Ishikawa (cell line): ENCODE measurements around the gene ARHGEF11.

Experiments used
- CEBPB ChIP-seq: IDR thresholded peaks from 2 replicates; pipeline ENCODE4 v1.6.1; 2012
- CREB1 ChIP-seq: IDR thresholded peaks from 2 replicates; pipeline ENCODE4 v1.6.1; 2012; ENCODE audit warnings: low read depth
- EGR1 ChIP-seq: IDR thresholded peaks from 2 replicates; pipeline ENCODE4 v1.6.1; 2012
- EP300 ChIP-seq: IDR thresholded peaks from 2 replicates; pipeline ENCODE4 v1.6.1; 2012; ENCODE audit warnings: borderline replicate concordance
- FOXM1 ChIP-seq: IDR thresholded peaks from 2 replicates; pipeline ENCODE4 v1.6.1; 2012; ENCODE audit warnings: low read depth, borderline replicate concordance
- NFIC ChIP-seq: IDR thresholded peaks from 2 replicates; pipeline ENCODE4 v1.6.1; 2012
- RAD21 ChIP-seq: IDR thresholded peaks from 2 replicates; pipeline ENCODE4 v1.6.1; 2012; ENCODE audit warnings: low read depth
- TAF1 ChIP-seq: IDR thresholded peaks from 2 replicates; pipeline ENCODE4 v1.6.1; 2012; ENCODE audit warnings: low read depth, mild to moderate bottlenecking
- TCF12 ChIP-seq: IDR thresholded peaks from 2 replicates; pipeline ENCODE4 v1.6.1; 2012; ENCODE audit warnings: low read depth
- TEAD4 ChIP-seq: IDR thresholded peaks from 2 replicates; pipeline ENCODE4 v1.6.1; 2012
- YY1 ChIP-seq: IDR thresholded peaks from 2 replicates; pipeline ENCODE4 v1.6.1; 2012; ENCODE audit warnings: low read depth
- ZBTB7A ChIP-seq: IDR thresholded peaks from 2 replicates; pipeline ENCODE4 v1.6.1; 2012; ENCODE audit warnings: low read depth
- TF ChIP-seq, protein P1 (sequence below): IDR thresholded peaks from 2 replicates; pipeline ENCODE4 v1.6.1; 2012
- TF ChIP-seq, protein P2 (sequence below): IDR thresholded peaks from 2 replicates; pipeline ENCODE4 v1.6.1; 2012
- TF ChIP-seq, protein P3 (sequence below): IDR thresholded peaks from 2 replicates; pipeline ENCODE4 v1.6.1; 2012; ENCODE audit warnings: low read depth, mild to moderate bottlenecking

ARHGEF11 gene

DNA sequence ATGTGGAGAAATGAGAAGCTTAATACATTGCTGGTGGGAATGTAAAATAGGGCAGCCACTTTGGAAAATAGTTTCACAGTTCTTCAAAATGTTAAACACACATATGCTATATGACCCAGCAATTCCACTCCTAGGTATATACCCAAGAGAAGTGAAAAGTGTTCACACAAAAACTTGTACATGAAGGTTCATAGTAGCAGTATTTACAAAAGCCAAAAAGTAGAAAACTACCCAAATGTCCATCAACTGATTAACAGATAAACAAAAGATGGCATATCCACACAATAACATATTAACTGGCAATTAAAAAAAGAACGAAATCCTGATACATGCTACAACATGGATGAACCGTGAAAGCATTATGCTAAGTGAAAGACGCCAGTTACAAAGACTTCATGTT lies 33.7 kb downstream of the ARHGEF11 start:
- TF ChIP-seq TEAD4 (no peak), TAF1 (no peak)
- TF ChIP-seq, protein P1, sequence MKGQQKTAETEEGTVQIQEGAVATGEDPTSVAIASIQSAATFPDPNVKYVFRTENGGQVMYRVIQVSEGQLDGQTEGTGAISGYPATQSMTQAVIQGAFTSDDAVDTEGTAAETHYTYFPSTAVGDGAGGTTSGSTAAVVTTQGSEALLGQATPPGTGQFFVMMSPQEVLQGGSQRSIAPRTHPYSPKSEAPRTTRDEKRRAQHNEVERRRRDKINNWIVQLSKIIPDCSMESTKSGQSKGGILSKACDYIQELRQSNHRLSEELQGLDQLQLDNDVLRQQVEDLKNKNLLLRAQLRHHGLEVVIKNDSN: no peak

DNA sequence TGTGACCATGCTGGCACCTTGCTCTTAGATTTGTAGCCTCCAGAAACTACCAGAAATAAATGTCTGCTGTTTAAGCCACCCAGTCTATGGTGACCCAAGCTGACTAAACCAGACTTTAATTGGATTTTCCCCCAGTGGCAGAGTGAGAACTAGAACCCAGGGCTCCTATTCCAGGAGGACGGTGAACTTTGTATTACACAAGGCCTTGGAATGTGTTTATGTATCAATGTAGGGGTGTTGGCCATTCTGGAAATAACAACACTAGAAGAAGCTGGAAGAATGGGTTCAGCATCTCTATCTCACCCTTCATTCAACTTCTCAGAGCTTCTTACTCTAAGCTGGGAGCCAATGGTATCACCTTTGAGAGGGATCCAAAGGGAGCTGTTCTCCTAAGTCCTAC lies 37.0 kb downstream of the ARHGEF11 start:
- no peak for TF ChIP-seq RAD21
- no peak for TF ChIP-seq YY1

DNA sequence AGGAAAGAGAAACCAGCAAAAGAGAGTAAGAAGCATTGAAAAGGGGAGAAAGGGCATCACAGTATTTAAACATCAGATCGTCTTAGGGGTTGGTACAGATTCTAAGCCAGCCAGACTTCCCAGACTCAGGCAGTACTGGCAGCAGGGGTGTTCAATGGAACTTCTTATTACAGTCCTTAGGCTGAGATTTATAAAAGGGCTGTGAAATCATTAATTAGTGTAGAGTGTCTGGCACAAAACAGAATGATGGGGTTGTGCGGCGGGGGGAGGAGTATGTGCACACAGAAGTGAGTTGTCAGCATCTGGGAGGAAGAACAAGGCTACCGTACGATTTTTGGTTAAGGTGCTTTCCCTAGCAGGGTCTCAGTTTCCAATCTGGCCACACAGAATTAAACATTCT lies 38.2 kb downstream of the ARHGEF11 start:
- TF ChIP-seq YY1: no peak
- no peak for TF ChIP-seq TAF1
- TF ChIP-seq, protein P1: no peak
- no peak for TF ChIP-seq ZBTB7A
- TF ChIP-seq TCF12: no peak
- TF ChIP-seq EP300: no peak
- TF ChIP-seq CREB1: no peak
- TF ChIP-seq, protein P2, sequence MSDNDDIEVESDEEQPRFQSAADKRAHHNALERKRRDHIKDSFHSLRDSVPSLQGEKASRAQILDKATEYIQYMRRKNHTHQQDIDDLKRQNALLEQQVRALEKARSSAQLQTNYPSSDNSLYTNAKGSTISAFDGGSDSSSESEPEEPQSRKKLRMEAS: no peak
- TF ChIP-seq EGR1: no peak
- TF ChIP-seq CEBPB: no peak
- no peak for TF ChIP-seq NFIC
- no peak for TF ChIP-seq RAD21
- TF ChIP-seq, protein P3, sequence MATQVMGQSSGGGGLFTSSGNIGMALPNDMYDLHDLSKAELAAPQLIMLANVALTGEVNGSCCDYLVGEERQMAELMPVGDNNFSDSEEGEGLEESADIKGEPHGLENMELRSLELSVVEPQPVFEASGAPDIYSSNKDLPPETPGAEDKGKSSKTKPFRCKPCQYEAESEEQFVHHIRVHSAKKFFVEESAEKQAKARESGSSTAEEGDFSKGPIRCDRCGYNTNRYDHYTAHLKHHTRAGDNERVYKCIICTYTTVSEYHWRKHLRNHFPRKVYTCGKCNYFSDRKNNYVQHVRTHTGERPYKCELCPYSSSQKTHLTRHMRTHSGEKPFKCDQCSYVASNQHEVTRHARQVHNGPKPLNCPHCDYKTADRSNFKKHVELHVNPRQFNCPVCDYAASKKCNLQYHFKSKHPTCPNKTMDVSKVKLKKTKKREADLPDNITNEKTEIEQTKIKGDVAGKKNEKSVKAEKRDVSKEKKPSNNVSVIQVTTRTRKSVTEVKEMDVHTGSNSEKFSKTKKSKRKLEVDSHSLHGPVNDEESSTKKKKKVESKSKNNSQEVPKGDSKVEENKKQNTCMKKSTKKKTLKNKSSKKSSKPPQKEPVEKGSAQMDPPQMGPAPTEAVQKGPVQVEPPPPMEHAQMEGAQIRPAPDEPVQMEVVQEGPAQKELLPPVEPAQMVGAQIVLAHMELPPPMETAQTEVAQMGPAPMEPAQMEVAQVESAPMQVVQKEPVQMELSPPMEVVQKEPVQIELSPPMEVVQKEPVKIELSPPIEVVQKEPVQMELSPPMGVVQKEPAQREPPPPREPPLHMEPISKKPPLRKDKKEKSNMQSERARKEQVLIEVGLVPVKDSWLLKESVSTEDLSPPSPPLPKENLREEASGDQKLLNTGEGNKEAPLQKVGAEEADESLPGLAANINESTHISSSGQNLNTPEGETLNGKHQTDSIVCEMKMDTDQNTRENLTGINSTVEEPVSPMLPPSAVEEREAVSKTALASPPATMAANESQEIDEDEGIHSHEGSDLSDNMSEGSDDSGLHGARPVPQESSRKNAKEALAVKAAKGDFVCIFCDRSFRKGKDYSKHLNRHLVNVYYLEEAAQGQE: no peak
- no peak for TF ChIP-seq TEAD4
- no peak for TF ChIP-seq FOXM1

DNA sequence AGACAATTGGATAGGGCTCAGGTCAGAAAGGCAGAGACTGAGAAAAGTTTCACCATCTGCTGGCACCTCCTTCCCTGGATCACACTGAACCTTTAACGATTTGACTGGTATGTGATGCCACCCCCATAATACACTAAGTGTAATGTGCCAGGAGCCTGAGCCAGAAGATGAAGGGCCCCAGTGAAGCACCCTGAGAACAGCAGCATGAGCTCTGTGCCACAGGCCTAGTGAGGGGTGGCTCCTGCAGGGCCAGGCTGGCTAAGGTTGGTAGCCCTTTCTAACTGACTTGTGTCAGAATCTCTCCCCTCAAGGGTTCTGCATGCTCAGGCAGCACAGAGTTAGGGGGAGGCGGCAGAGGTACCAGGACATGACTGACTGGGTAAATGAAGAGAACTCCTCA lies 38.9 kb downstream of the ARHGEF11 start:
- TF ChIP-seq NFIC (no peak), TCF12 (no peak), ZBTB7A (no peak), EP300 (no peak), YY1 (no peak), FOXM1 (no peak), EGR1 (no peak), TAF1 (no peak), TEAD4 (no peak)
- TF ChIP-seq, protein P1: no peak
- TF ChIP-seq, protein P2: no peak

DNA sequence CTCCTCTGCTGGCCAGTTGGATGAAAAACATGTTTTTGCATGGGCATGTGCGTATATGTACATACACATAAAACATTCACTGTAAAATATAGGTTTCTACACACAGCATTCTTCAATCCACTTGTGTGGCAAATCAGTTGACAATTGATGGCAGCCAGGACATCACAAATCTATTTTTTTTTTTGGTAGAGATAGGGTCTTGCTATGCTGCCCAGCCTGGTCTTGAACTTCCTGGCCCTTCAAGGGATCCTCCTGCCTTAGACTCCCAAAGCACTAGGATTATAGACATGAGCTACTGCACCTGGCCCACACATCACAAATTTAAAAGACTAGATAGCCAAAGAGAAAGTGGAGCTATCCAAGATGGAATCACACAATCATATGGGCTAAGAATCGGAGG lies 39.6 kb downstream of the ARHGEF11 start:
- TF ChIP-seq YY1 (no peak), EGR1 (no peak), ZBTB7A (no peak), TAF1 (no peak), CEBPB (no peak), CREB1 (no peak), TCF12 (no peak), RAD21 (no peak), NFIC (no peak), TEAD4 (no peak), FOXM1 (no peak), EP300 (no peak)
- TF ChIP-seq, protein P1: no peak
- TF ChIP-seq, protein P2: no peak
- TF ChIP-seq, protein P3: no peak

DNA sequence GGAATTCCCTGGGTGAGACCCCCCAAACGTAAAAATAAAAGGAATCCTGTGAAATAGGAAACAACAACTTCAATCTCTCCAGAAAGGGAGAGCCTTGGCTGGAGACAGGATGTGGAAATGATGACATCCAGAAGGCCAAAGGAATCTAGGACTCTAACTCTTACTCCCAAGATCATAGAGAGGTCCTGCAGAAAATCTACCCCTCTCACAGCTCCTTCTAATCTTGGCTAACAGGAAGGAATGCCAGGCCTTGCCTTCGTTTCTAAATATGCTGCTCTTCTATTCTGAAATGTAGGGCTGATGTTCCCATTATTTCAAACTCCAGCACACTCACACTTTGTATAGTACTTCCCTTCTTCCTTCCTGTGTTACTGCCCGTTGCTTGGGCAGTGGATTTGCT lies 40.7 kb downstream of the ARHGEF11 start:
- no peak for TF ChIP-seq TAF1
- no peak for TF ChIP-seq EP300
- TF ChIP-seq, protein P3: no peak
- no peak for TF ChIP-seq FOXM1
- TF ChIP-seq ZBTB7A: no peak
- TF ChIP-seq RAD21: no peak
- no peak for TF ChIP-seq TEAD4
- TF ChIP-seq, protein P1: no peak
- no peak for TF ChIP-seq EGR1
- no peak for TF ChIP-seq CEBPB
- TF ChIP-seq TCF12: no peak
- TF ChIP-seq, protein P2: no peak
- TF ChIP-seq YY1: no peak
- no peak for TF ChIP-seq NFIC
